Caco-2 (cell line): ENCODE results near the gene GPR143. TPM values are rescaled to one million over a fixed set of nuclear protein-coding genes. Genes with fewer than 3 reads are reported as not detected.
A peak's percentile ranks its signal among the peaks of the same experiment; 100 is the strongest.

ENCODE experiments used
- BruUV-seq: library from RNA; stranded (reverse); fragments of 400-500 nt; replicated peaks from 2 replicates; lab custom pipeline; 2021; lab: Mats Ljungman, UMichigan
- CTCF ChIA-PET: fragments of 300-600 bp; sonication (Branson Sonifier 250); formaldehyde crosslinking; loops from one replicate; lab custom pipeline; 2022; ENCODE audit warnings: antibody characterized with exemption; lab: Charles Lee
- POLR2A ChIA-PET: fragments of 300-600 bp; sonication (Branson Sonifier 250); formaldehyde crosslinking; loops from one replicate; lab custom pipeline; 2022; ENCODE audit warnings: antibody characterized with exemption; lab: Charles Lee
- DNase-seq, 2 experiments: peaks; one replicate each; pipeline versions ENCODE4 v3.0.0 to v3.0.0-alpha.2; 2020 to 2022
- H3K27me3 ChIP-seq: replicated peaks from 2 replicates; pipeline ENCODE4 v1.6.0; 2011; ENCODE audit warnings: low read length; ENCODE audit not compliant: control insufficient read depth, insufficient read depth
- H3K36me3 ChIP-seq: 2 replicates; pipeline ENCODE4 v1.5.1; 2011; ENCODE audit warnings: low read length; ENCODE audit not compliant: control insufficient read depth, insufficient read depth
- H3K4me1 ChIP-seq: fragments of 250-450 bp; sonication (Bioruptor Pico); 2 replicates; pipeline ENCODE4 v1.5.1; 2020; ENCODE audit warnings: mild to moderate bottlenecking
- H3K4me3 ChIP-seq: 2 replicates; pipeline ENCODE4 v1.5.1; 2011; ENCODE audit warnings: low read depth, mild to moderate bottlenecking, control low read depth, low read length
- H3K9me3 ChIP-seq: fragments of 250-450 bp; sonication (Bioruptor Pico); 2 replicates; pipeline ENCODE4 v1.5.1; 2020; ENCODE audit warnings: mild to moderate bottlenecking, moderate library complexity
- H3K27ac Mint-ChIP-seq: one replicate; pipeline ENCODE4 v1.8.0; 2022; ENCODE audit warnings: mixed read lengths; ENCODE audit not compliant: unreplicated experiment
- H3K27me3 Mint-ChIP-seq: one replicate; pipeline ENCODE4 v1.8.0; 2022; ENCODE audit warnings: mixed read lengths; ENCODE audit not compliant: insufficient read depth, unreplicated experiment
- H3K36me3 Mint-ChIP-seq: one replicate; pipeline ENCODE4 v1.8.0; 2022; ENCODE audit warnings: mild to moderate bottlenecking, mixed read lengths; ENCODE audit not compliant: insufficient read depth, unreplicated experiment
- H3K4me1 Mint-ChIP-seq: one replicate; pipeline ENCODE4 v1.8.0; 2022; ENCODE audit warnings: low read depth, mixed read lengths; ENCODE audit not compliant: unreplicated experiment
- H3K4me3 Mint-ChIP-seq: one replicate; pipeline ENCODE4 v1.8.0; 2022; ENCODE audit warnings: mild to moderate bottlenecking, moderate library complexity, mixed read lengths; ENCODE audit not compliant: unreplicated experiment
- H3K9me3 Mint-ChIP-seq: one replicate; pipeline ENCODE4 v1.8.0; 2022; ENCODE audit warnings: mixed read lengths; ENCODE audit not compliant: unreplicated experiment
- intact Hi-C: fragments of 100-400 bp; cut with micrococcal nuclease; formaldehyde crosslinking; loops from one replicate; pipeline ENCODE4 v1.10.0; 2022; ENCODE audit not compliant: unreplicated experiment
- total RNA-seq: library from RNA; stranded (reverse); gene quantifications from 2 replicates; pipeline ENCODE4 v1.2.3, GENCODE V29; 2022
- TF ChIP-seq, protein P1 (sequence below), 2 experiments: fragments of 200-600 bp in 1 of 2; IDR thresholded peaks; 1 replicate in 1 of 2; 2 replicates in 1 of 2; pipeline versions ENCODE4 v1.5.1 to v1.8.0; 2011 to 2022; ENCODE audit warnings: antibody characterized with exemption in 1 of 2, control low read depth in 1 of 2, inconsistent platforms in 1 of 2, low read depth in 1 of 2, low read length in 1 of 2, mild to moderate bottlenecking in 1 of 2, moderate library complexity in 1 of 2; ENCODE audit not compliant: insufficient read depth in 1 of 2, severe bottlenecking in 1 of 2, unreplicated experiment in 1 of 2

The GPR143 gene
- total RNA-seq, 1 experiment from 2014 or later = 8.0 TPM

- CTCF ChIA-PET = no interaction called here
- Mint-ChIP-seq H3K27ac (peak within 1 kb of the TSS; percentile 77), H3K27me3 (no peaks in the 10 kb centered on the region), H3K4me3 (peak within 1 kb of the TSS; percentile 81), H3K4me1 (peaks cover 9% of the 10 kb centered on the region), H3K36me3 (no peaks in the 10 kb centered on the region), H3K9me3 (no peaks in the 10 kb centered on the region)
- BruUV-seq = no TSS peak
- peak within 1 kb of the TSS; percentile 70 for H3K4me3 ChIP-seq
- TF ChIP-seq, protein P1, sequence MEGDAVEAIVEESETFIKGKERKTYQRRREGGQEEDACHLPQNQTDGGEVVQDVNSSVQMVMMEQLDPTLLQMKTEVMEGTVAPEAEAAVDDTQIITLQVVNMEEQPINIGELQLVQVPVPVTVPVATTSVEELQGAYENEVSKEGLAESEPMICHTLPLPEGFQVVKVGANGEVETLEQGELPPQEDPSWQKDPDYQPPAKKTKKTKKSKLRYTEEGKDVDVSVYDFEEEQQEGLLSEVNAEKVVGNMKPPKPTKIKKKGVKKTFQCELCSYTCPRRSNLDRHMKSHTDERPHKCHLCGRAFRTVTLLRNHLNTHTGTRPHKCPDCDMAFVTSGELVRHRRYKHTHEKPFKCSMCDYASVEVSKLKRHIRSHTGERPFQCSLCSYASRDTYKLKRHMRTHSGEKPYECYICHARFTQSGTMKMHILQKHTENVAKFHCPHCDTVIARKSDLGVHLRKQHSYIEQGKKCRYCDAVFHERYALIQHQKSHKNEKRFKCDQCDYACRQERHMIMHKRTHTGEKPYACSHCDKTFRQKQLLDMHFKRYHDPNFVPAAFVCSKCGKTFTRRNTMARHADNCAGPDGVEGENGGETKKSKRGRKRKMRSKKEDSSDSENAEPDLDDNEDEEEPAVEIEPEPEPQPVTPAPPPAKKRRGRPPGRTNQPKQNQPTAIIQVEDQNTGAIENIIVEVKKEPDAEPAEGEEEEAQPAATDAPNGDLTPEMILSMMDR (IDR thresholded peaks at IDR 0.05; ENCODE audit: insufficient read depth in 1 of 2, low read depth in 1 of 2, low read length in 1 of 2, severe bottlenecking in 1 of 2, unreplicated experiment in 1 of 2) = no peak
- intact Hi-C loops = no loop called here
- H3K4me1 ChIP-seq = peaks cover 14% of the 10 kb centered on the region
- POLR2A ChIA-PET = interaction anchor here (0.6 to 1.3 kb wide), 3 partner anchors 57 to 549 kb away, joined by 3 read pairs; no protein-coding TSS in a partner anchor
- no peaks in the 10 kb centered on the region; the same call in 1 of the 2 replicates for H3K36me3 ChIP-seq
- no peaks in the 10 kb centered on the region for H3K27me3 ChIP-seq
- H3K9me3 ChIP-seq = no peaks in the 10 kb centered on the region
- peak; percentile 41 to 55 for DNase-seq
These were observed 20.5 kb upstream of the GPR143 start, which contains the start of gene SHROOM2 for GRCh38 chrX:9785944-9786797. SHROOM2 (plus strand) TSS chrX:9786429; CDS start chrX:9786546, 117 bp downstream.

DNA sequence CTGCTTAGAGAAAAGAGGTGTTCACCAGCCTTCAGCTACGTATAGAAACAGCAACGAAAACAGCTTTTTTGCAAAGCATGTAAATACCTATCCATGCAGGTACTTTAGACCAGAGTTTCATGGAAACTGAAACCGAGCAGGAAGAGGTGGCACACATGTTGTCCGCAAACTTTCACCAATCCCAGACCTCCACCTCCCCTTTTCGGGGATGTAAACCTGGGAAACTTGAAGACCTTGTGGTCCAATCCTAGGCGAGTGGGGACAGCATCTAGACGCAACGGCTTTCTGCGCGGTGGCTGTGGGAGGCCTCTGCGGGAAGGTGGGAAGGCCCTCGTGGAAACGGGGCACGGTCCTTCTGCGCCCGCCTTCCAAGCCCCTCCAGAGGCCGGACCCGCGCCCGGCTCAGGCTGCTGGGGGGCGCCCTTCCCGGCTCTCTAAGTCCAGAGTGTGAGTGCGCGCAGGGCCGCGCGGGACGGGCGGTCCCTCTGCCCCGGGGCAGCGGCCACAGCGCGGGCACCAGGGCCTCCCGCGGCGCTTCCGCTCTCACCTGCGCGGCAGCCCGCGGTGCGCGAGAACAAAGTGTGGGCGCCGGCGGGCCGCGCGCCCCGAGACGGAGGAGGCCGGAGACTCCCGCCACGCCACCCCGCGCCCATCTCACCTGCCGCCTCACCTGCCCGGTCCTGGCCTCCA lies 19.8 kb upstream of the GPR143 start:
- Mint-ChIP-seq H3K9me3 (no peaks in the 10 kb centered on the region), H3K27me3 (no peaks in the 10 kb centered on the region), H3K4me3 (peak overlapping the region; percentile 54), H3K36me3 (no peaks in the 10 kb centered on the region), H3K27ac (no peak overlapping the region), H3K4me1 (peaks cover 9% of the 10 kb centered on the region)
- Histone ChIP-seq H3K9me3 (no peaks in the 10 kb centered on the region), H3K4me3 (peak overlapping the region; percentile 70), H3K27me3 (no peaks in the 10 kb centered on the region), H3K4me1 (peaks cover 14% of the 10 kb centered on the region), H3K36me3 (no peaks in the 10 kb centered on the region; the same call in 1 of the 2 replicates)
- no TSS peak for BruUV-seq
- no peak for DNase-seq
- intact Hi-C loops = no loop called here
- CTCF ChIA-PET = no interaction called here
- POLR2A ChIA-PET = interaction anchor here (1.0 to 1.3 kb wide), 2 partner anchors 13 to 57 kb away, joined by 3 to 4 read pairs; no protein-coding TSS in a partner anchor
- TF ChIP-seq, protein P1 (IDR thresholded peaks at IDR 0.05; ENCODE audit: insufficient read depth in 1 of 2, low read depth in 1 of 2, low read length in 1 of 2, severe bottlenecking in 1 of 2, unreplicated experiment in 1 of 2) = no peak

DNA sequence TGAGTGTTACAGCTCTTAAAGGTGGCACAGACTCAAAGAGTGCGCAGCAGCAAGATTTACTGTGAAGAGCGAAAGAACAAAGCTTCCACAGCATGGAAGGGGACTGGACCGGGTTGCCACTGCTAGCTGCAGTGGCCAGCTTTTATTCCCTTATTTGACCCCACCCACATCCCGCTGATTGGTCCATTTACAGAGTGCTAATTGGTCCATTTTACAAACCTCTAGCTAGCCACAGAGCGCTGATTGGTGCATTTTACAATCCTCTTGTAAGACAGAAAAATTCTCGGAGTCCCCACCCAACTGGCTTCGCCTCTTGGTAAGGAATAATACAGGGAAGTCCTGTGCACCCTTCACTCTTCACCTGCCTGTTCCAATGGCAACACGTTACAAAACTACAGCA lies 18.7 kb upstream of the GPR143 start:
- no peak for DNase-seq
- H3K27me3 Mint-ChIP-seq = no peaks in the 10 kb centered on the region
- H3K4me3 ChIP-seq = no peak overlapping the region
- no peak overlapping the region for H3K4me3 Mint-ChIP-seq
- ChIA-PET CTCF (interaction anchor here (0.6 kb wide), 1 partner anchor 59 kb away, joined by 3 read pairs; no protein-coding TSS in a partner anchor), POLR2A (interaction anchor here (0.7 kb wide), 1 partner anchor 61 kb away, joined by 4 read pairs; no protein-coding TSS in a partner anchor)
- H3K4me1 ChIP-seq = peaks cover 4% of the 10 kb centered on the region
- TF ChIP-seq, protein P1 (IDR thresholded peaks at IDR 0.05; ENCODE audit: insufficient read depth in 1 of 2, low read depth in 1 of 2, low read length in 1 of 2, severe bottlenecking in 1 of 2, unreplicated experiment in 1 of 2) = no peak
- intact Hi-C loops = no loop called here
- no peak overlapping the region for H3K27ac Mint-ChIP-seq
- TSS peak; percentile 41 for BruUV-seq
- H3K36me3 ChIP-seq = no peaks in the 10 kb centered on the region; the same call in 1 of the 2 replicates
- no peaks in the 10 kb centered on the region for H3K9me3 ChIP-seq
- peaks cover 9% of the 10 kb centered on the region for H3K4me1 Mint-ChIP-seq
- no peaks in the 10 kb centered on the region for H3K27me3 ChIP-seq
- no peaks in the 10 kb centered on the region for H3K9me3 Mint-ChIP-seq
- H3K36me3 Mint-ChIP-seq = peaks cover 2% of the 10 kb centered on the region
